ENCODE results near the gene DEPDC7. TPM values are rescaled to one million over a fixed set of nuclear protein-coding genes. Genes with fewer than 3 reads are reported as not detected.

The DEPDC7 gene
- total RNA-seq, 4 donors from 2014 or later, result 6.9 to 12.2 (median 9.1) TPM

GRCh38 chr11:32991898-32992297 is 23.8 kb upstream of the DEPDC7 start:
- Histone ChIP-seq H3K4me1 (no peaks in the 10 kb centered on the region), H3K4me3 (no peak overlapping the region), H3K27ac (no peak overlapping the region), H3K9me3 (peaks cover 0 to 15% (median 2%) of the 10 kb centered on the region in 4 donors), H3K27me3 (no peaks in the 10 kb centered on the region), H3K36me3 (no peaks in the 10 kb centered on the region)
- TF ChIP-seq CTCF (IDR thresholded peaks at IDR 0.05) (no peak), EP300 (IDR thresholded peaks at IDR 0.05) (no peak), POLR2A (IDR thresholded peaks at IDR 0.05) (no peak)
- DNase-seq (ENCODE audit: low spot score in 2 of 2), result no peak

- DNase-seq (ENCODE audit: low spot score in 2 of 2), result no peak
- H3K27me3 ChIP-seq, result no peaks in the 10 kb centered on the region
- H3K9me3 ChIP-seq, result no peaks in the 10 kb centered on the region
- H3K27ac ChIP-seq, result no peak overlapping the region
- no peaks in the 10 kb centered on the region for H3K4me1 ChIP-seq
- no peaks in the 10 kb centered on the region for H3K36me3 ChIP-seq
- TF ChIP-seq EP300 (IDR thresholded peaks at IDR 0.05) (no peak), POLR2A (IDR thresholded peaks at IDR 0.05) (no peak), CTCF (IDR thresholded peaks at IDR 0.05) (no peak)
- H3K4me3 ChIP-seq, result no peak overlapping the region
Measured at GRCh38 chr11:33000181-33000580, 15.5 kb upstream of the DEPDC7 start.

- Histone ChIP-seq H3K4me1 (no peaks in the 10 kb centered on the region), H3K27me3 (no peaks in the 10 kb centered on the region), H3K9me3 (no peaks in the 10 kb centered on the region), H3K27ac (no peak overlapping the region), H3K4me3 (no peak overlapping the region), H3K36me3 (no peaks in the 10 kb centered on the region)
- 86 to 100% methylated on average over 5 to 6 of the region's 6 CpGs for WGBS, 2 donors
- DNase-seq (ENCODE audit: low spot score in 2 of 2), result no peak
- no peak for TF ChIP-seq EP300 (IDR thresholded peaks at IDR 0.05)
- TF ChIP-seq POLR2A (IDR thresholded peaks at IDR 0.05), result no peak
- TF ChIP-seq CTCF (IDR thresholded peaks at IDR 0.05), result no peak
Measured at GRCh38 chr11:33001281-33001680, 14.4 kb upstream of the DEPDC7 start.

GRCh38 chr11:33001751-33002542 is 13.7 kb upstream of the DEPDC7 start:
- Histone ChIP-seq H3K4me3 (no peak overlapping the region), H3K27me3 (no peaks in the 10 kb centered on the region), H3K36me3 (no peaks in the 10 kb centered on the region), H3K27ac (no peak overlapping the region), H3K4me1 (no peaks in the 10 kb centered on the region), H3K9me3 (no peaks in the 10 kb centered on the region)
- no peak for TF ChIP-seq EP300 (IDR thresholded peaks at IDR 0.05)
- TF ChIP-seq CTCF (IDR thresholded peaks at IDR 0.05), result no peak
- no peak for TF ChIP-seq POLR2A (IDR thresholded peaks at IDR 0.05)
- WGBS, 2 donors, result 69 to 71% methylated on average over 8 of the region's 8 CpGs
- DNase-seq (ENCODE audit: low spot score in 2 of 2), result no peak

- H3K36me3 ChIP-seq, result no peaks in the 10 kb centered on the region
- TF ChIP-seq POLR2A (IDR thresholded peaks at IDR 0.05) (no peak), EP300 (IDR thresholded peaks at IDR 0.05) (no peak), CTCF (IDR thresholded peaks at IDR 0.05) (no peak)
- 43 to 63% methylated on average over 2 of the region's 2 CpGs for WGBS, 2 donors
- DNase-seq (ENCODE audit: low spot score in 2 of 2), result no peak
- no peaks in the 10 kb centered on the region for H3K27me3 ChIP-seq
- no peaks in the 10 kb centered on the region for H3K4me1 ChIP-seq
- H3K9me3 ChIP-seq, result no peaks in the 10 kb centered on the region
- no peak overlapping the region for H3K27ac ChIP-seq
- H3K4me3 ChIP-seq, result no peak overlapping the region
Measured at GRCh38 chr11:33005175-33005574, 10.5 kb upstream of the DEPDC7 start.
